ENCODE data around the gene ETV1.

GRCh38 chr7:13949445-13949844, 40.0 kb downstream of the ETV1 start:
- TF ChIP-seq CTCF (IDR thresholded peaks at IDR 0.05; ENCODE audit: low read length), result no peak
- TF ChIP-seq EZH2 (optimal IDR thresholded peaks at IDR 0.05; ENCODE audit: low read depth, low read length), result no peak

Data from MM.1S (cell line).